ENCODE measurements around the gene SPANXN1.
"Not testable (repeated sequence)": the region's sequence is repeated elsewhere in the genome, so short reads cannot be mapped to it uniquely, and the experiment has no call there.

SPANXN1 gene

GRCh38 chrX:145247203-145247602, at the start of gene SPANXN1:
SPANXN1 (plus strand) TSS chrX:145247503; CDS start chrX:145247587, 84 bp downstream.
- not testable (repeated sequence) for DNase-seq

GRCh38 chrX:145199078-145199477, 48.2 kb upstream of the SPANXN1 start:
- DNase-seq, result no peak

GRCh38 chrX:145213504-145213903, 33.8 kb upstream of the SPANXN1 start:
- peak in 1 of 2 donors; percentile 1 for DNase-seq

- DNase-seq, result no peak
Measured at GRCh38 chrX:145292218-145292617, 44.9 kb downstream of the SPANXN1 start.
